Measurements from ENCODE around the gene ESF1.

DNA sequence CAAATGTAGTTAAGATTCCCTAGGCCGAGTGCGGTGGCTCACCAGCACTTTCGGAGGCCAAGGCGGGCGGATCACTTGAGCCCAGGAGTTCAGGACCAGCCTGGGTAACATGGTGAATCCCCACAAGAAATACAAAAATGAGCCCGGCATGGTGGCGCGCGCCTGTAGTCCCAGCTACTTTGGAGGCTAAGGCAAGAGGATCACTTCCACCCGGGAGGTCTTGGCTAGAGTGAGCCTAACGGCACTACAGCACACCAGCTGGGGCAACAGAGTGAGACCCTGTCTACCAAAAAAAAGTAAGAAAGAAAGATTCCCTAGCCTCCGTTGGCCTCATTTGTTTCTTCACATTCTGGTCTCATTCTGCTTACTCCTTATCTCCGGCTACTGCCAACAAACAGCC is 1.2 kb downstream of the ESF1 start:
- TF ChIP-seq PAX5 (IDR thresholded peaks at IDR 0.05; ENCODE audit: insufficient read depth, low read length, severe bottlenecking) (no peak), POLR2A (IDR thresholded peaks at IDR 0.05; ENCODE audit: low read depth, low read length) (no peak), POLR2AphosphoS5 (IDR thresholded peaks at IDR 0.05; ENCODE audit: low read depth, low read length) (no peak), TAF1 (IDR thresholded peaks at IDR 0.05; ENCODE audit: low read depth, low read length) (no peak), SPI1 (IDR thresholded peaks at IDR 0.05; ENCODE audit: low read depth, low read length) (no peak), POU2F2 (IDR thresholded peaks at IDR 0.05; ENCODE audit: low read depth, low read length) (no peak)
